HCT116 (cell line): ENCODE data around the gene CCDC63. TPM values are rescaled to one million over a fixed set of nuclear protein-coding genes. Genes with fewer than 3 reads are reported as not detected.
A peak's percentile ranks its signal among the peaks of the same experiment; 100 is the strongest.

Experiments used
- ATAC-seq: fragments of 200-7000 bp; cut with Tn5 transposase; 2 replicates; pipeline ENCODE4 v1.9.1; 2020; ENCODE audit warnings: mild to moderate bottlenecking, moderate library complexity
- BruUV-seq: library from RNA; stranded (reverse); fragments of 400-500 nt; replicated peaks from 2 replicates; lab custom pipeline; 2021; lab: Mats Ljungman, UMichigan
- CTCF ChIA-PET: fragments of 300-600 bp; sonication (Branson Sonifier 250); formaldehyde crosslinking; loops from one replicate; lab custom pipeline; 2021; ENCODE audit warnings: antibody characterized with exemption; lab: Charles Lee
- POLR2A ChIA-PET: fragments of 300-600, 350-600 bp; sonication (Branson Sonifier 250); formaldehyde crosslinking; loops from one replicate; lab custom pipeline; 2021; ENCODE audit warnings: antibody characterized with exemption; lab: Charles Lee
- RAD21 ChIA-PET, 2 experiments: fragments of 300-600 bp; sonication (Branson Sonifier 250); formaldehyde crosslinking; loops; one replicate each; lab custom pipeline; 2023; ENCODE audit warnings: low total read pairs in 2 of 2; ENCODE audit not compliant: uncharacterized antibody in 2 of 2, unreplicated experiment in 2 of 2, low non-redundant PET in 1 of 2; lab: Charles Lee
- DNase-seq: peaks from one replicate; pipeline ENCODE4 v3.0.0-alpha.2; 2010; ENCODE audit warnings: low read depth, low spot score
- H2AFZ ChIP-seq: fragments of 200-600 bp; shearing (Covaris generic), sonication (generic); 2 replicates; pipeline ENCODE4 v1.6.1; 2017; ENCODE audit warnings: low read depth, mixed run types, mixed read lengths, antibody characterized with exemption, low read length; ENCODE audit not compliant: poor library complexity, severe bottlenecking
- H3K27ac ChIP-seq: 2 replicates; pipeline ENCODE4 v1.5.1; 2012; ENCODE audit warnings: low read depth, low read length
- H3K27me3 ChIP-seq: fragments of 200-600 bp; sonication (generic); 2 replicates; pipeline ENCODE4 v1.6.1; 2016; ENCODE audit warnings: mixed run types, low read length, mixed read lengths; ENCODE audit not compliant: insufficient read depth
- H3K36me3 ChIP-seq, 2 experiments: fragments of 200-500 bp in 1 of 2; fragments of 200-600 bp in 1 of 2; sonication (Bioruptor generic) in 1 of 2; sonication (generic) in 1 of 2; 2 replicates each; pipeline versions ENCODE4 v1.5.1 to v1.6.1; 2014 to 2016; ENCODE audit warnings: low read length in 2 of 2, inconsistent platforms in 1 of 2, mixed read lengths in 1 of 2, mixed run types in 1 of 2; ENCODE audit not compliant: insufficient read depth in 2 of 2, control insufficient read depth in 1 of 2
- H3K4me1 ChIP-seq, 2 experiments: fragments of 200-600 bp in 1 of 2; sonication (generic) in 1 of 2; 2 replicates each; pipeline versions ENCODE4 v1.5.1 to v1.6.1; 2012 to 2017; ENCODE audit warnings: low read length in 2 of 2, inconsistent platforms in 1 of 2, mild to moderate bottlenecking in 1 of 2, mixed read lengths in 1 of 2, mixed run types in 1 of 2, moderate library complexity in 1 of 2; ENCODE audit not compliant: insufficient read depth in 2 of 2, control insufficient read depth in 1 of 2
- H3K4me2 ChIP-seq: fragments of 200-600 bp; sonication (generic); 2 replicates; pipeline ENCODE4 v1.6.1; 2017; ENCODE audit warnings: mixed run types, low read length, mixed read lengths
- H3K4me3 ChIP-seq, 2 experiments: fragments of 200-600 bp in 1 of 2; sonication (generic) in 1 of 2; replicated peaks in 1 of 2; 2 replicates each; pipeline ENCODE4 v1.5.1; 2011 to 2016; ENCODE audit warnings: low read length in 2 of 2, control low read depth in 1 of 2, low read depth in 1 of 2, mild to moderate bottlenecking in 1 of 2, mixed read lengths in 1 of 2, mixed run types in 1 of 2
- H3K79me2 ChIP-seq: fragments of 200-600 bp; sonication (generic); 2 replicates; pipeline ENCODE4 v1.6.1; 2017; ENCODE audit warnings: mild to moderate bottlenecking, mixed run types, low read length, moderate library complexity, mixed read lengths; ENCODE audit not compliant: insufficient read depth
- H3K9ac ChIP-seq: fragments of 200-600 bp; sonication (generic); 2 replicates; pipeline ENCODE4 v1.6.1; 2016; ENCODE audit warnings: low read length, mixed read lengths
- H3K9me2 ChIP-seq: fragments of 200-600 bp; sonication (generic), shearing (Covaris generic); 2 replicates; pipeline ENCODE4 v1.6.1; 2017; ENCODE audit warnings: mixed run types, mild to moderate bottlenecking, moderate library complexity; ENCODE audit not compliant: insufficient read depth
- H3K9me3 ChIP-seq, 2 experiments: fragments of 200-500 bp in 1 of 2; fragments of 200-600 bp in 1 of 2; sonication (Bioruptor generic) in 1 of 2; sonication (generic) in 1 of 2; 2 replicates each; pipeline ENCODE4 v1.6.1; 2014 to 2017; ENCODE audit warnings: low read length in 2 of 2, mixed read lengths in 2 of 2, inconsistent platforms in 1 of 2, low read depth in 1 of 2, mild to moderate bottlenecking in 1 of 2, mixed run types in 1 of 2, moderate library complexity in 1 of 2; ENCODE audit not compliant: control insufficient read depth in 1 of 2, insufficient read depth in 1 of 2
- H4K20me1 ChIP-seq: fragments of 200-600 bp; sonication (generic), shearing (Covaris generic); 2 replicates; pipeline ENCODE4 v1.6.1; 2017; ENCODE audit warnings: mixed run types, mild to moderate bottlenecking, moderate library complexity; ENCODE audit not compliant: insufficient read depth
- ATF3 ChIP-seq: IDR thresholded peaks from 2 replicates; pipeline ENCODE4 v1.6.1; 2012
- CBX3 ChIP-seq: IDR thresholded peaks from 2 replicates; pipeline ENCODE4 v1.6.1; 2012; ENCODE audit warnings: low read depth
- CEBPB ChIP-seq: IDR thresholded peaks from 2 replicates; pipeline ENCODE4 v1.6.1; 2012; ENCODE audit warnings: low read depth
- CTCF ChIP-seq, 3 experiments: fragments of 200-600 bp in 1 of 3; sonication (generic) in 1 of 3; IDR thresholded peaks in 2 of 3; conservative IDR thresholded peaks in 1 of 3; 2 replicates each; pipeline ENCODE4 v1.5.1; 2012 to 2017; ENCODE audit warnings: low read depth in 2 of 3, low read length in 2 of 3, antibody characterized with exemption in 1 of 3, borderline replicate concordance in 1 of 3, control low read depth in 1 of 3, mild to moderate bottlenecking in 1 of 3, mixed read lengths in 1 of 3, mixed run types in 1 of 3, moderate library complexity in 1 of 3; ENCODE audit not compliant: insufficient read depth in 1 of 3
- EGR1 ChIP-seq: IDR thresholded peaks from 2 replicates; pipeline ENCODE4 v1.6.1; 2012; ENCODE audit warnings: low read depth
- ELF1 ChIP-seq: IDR thresholded peaks from 2 replicates; pipeline ENCODE4 v1.6.1; 2012; ENCODE audit warnings: low read depth, borderline replicate concordance
- EZH2 ChIP-seq: fragments of 200-600 bp; sonication (generic); IDR thresholded peaks from 2 replicates; pipeline ENCODE4 v1.6.1; 2017; ENCODE audit warnings: antibody characterized with exemption, mixed run types
- EZH2phosphoT487 ChIP-seq: fragments of 200-600 bp; IDR thresholded peaks from 2 replicates; pipeline ENCODE4 v1.6.1; 2018; ENCODE audit warnings: antibody characterized with exemption, borderline replicate concordance
- FOSL1 ChIP-seq: IDR thresholded peaks from 2 replicates; pipeline ENCODE4 v1.6.1; 2012; ENCODE audit warnings: low read depth
- POLR2AphosphoS5 ChIP-seq: IDR thresholded peaks from 2 replicates; pipeline ENCODE4 v1.6.1; 2011; ENCODE audit warnings: mild to moderate bottlenecking, low read depth, low read length, moderate library complexity
- RAD21 ChIP-seq: IDR thresholded peaks from 2 replicates; pipeline ENCODE4 v1.6.1; 2012; ENCODE audit warnings: low read depth, mild to moderate bottlenecking
- SIN3A ChIP-seq: IDR thresholded peaks from 2 replicates; pipeline ENCODE4 v1.6.1; 2012; ENCODE audit warnings: low read depth
- TCF7L2 ChIP-seq: IDR thresholded peaks from 2 replicates; pipeline ENCODE4 v1.7.0; 2011; ENCODE audit warnings: borderline replicate concordance, inconsistent platforms; ENCODE audit not compliant: insufficient read depth, insufficient read length; ENCODE audit errors: extremely low read depth
- YY1 ChIP-seq: IDR thresholded peaks from 2 replicates; pipeline ENCODE4 v1.6.1; 2011; ENCODE audit warnings: low read length, low read depth, moderate library complexity, mild to moderate bottlenecking; ENCODE audit not compliant: insufficient replicate concordance; ENCODE audit errors: extremely low read depth
- ZNF274 ChIP-seq: fragments of 200-500 bp; sonication (Bioruptor generic); IDR thresholded peaks from 2 replicates; pipeline ENCODE4 v1.6.1; 2014; ENCODE audit warnings: mild to moderate bottlenecking, low read depth, low read length, inconsistent platforms
- intact Hi-C: fragments of 100-400 bp; cut with micrococcal nuclease; formaldehyde crosslinking; loops from 2 replicates; pipeline ENCODE4 v1.10.0; 2022
- total RNA-seq: library from RNA; stranded (reverse); gene quantifications from one replicate; pipeline ENCODE4 v1.2.1, GENCODE V29; 2021; ENCODE audit not compliant: unreplicated experiment

Gene CCDC63
- total RNA-seq, 1 experiment from 2014 or later, result 0.47 TPM

DNA sequence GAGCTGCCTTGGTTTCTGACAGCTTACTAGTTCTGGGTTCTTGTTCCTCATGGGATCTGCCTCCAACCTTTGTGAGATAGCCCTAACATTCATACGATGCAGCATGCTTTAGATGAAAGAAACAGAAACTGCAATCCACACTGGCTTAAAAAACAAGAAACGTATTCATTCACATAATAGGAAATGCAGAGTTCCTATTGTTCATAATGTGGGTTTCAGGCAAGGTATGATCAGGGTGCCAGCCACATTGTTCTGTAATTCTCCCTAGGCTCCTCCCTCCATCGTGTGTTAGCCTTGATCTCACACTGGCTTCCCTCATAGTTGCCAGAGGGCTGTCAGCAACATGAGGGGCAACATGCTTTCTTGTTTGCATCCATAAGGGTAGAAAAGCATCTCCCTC, 2.7 kb upstream of the CCDC63 start:
- DNase-seq (no peak), ATAC-seq (no peak)
- Histone ChIP-seq H3K9ac (no peak overlapping the region), H3K4me1 (peaks cover 4 to 16% of the 10 kb centered on the region in 2 experiments; a peak in 3 of 4 replicates), H3K9me3 (no peaks in the 10 kb centered on the region), H2AFZ (no peak overlapping the region), H3K4me3 (no peak overlapping the region), H3K27me3 (no peaks in the 10 kb centered on the region), H3K36me3 (no peaks in the 10 kb centered on the region), H3K9me2 (no peaks in the 10 kb centered on the region), H3K27ac (no peak overlapping the region), H4K20me1 (no peaks in the 10 kb centered on the region), H3K79me2 (no peaks in the 10 kb centered on the region), H3K4me2 (no peak overlapping the region)
- intact Hi-C loops, result no loop called here
- ChIA-PET CTCF (no interaction called here), RAD21 (no interaction called here), POLR2A (no interaction called here)
- TF ChIP-seq ATF3 (no peak), EZH2 (no peak), CBX3 (no peak), CEBPB (no peak), FOSL1 (no peak), TCF7L2 (no peak), ZNF274 (no peak), EGR1 (no peak), POLR2AphosphoS5 (no peak)
- BruUV-seq, result no TSS peak

DNA sequence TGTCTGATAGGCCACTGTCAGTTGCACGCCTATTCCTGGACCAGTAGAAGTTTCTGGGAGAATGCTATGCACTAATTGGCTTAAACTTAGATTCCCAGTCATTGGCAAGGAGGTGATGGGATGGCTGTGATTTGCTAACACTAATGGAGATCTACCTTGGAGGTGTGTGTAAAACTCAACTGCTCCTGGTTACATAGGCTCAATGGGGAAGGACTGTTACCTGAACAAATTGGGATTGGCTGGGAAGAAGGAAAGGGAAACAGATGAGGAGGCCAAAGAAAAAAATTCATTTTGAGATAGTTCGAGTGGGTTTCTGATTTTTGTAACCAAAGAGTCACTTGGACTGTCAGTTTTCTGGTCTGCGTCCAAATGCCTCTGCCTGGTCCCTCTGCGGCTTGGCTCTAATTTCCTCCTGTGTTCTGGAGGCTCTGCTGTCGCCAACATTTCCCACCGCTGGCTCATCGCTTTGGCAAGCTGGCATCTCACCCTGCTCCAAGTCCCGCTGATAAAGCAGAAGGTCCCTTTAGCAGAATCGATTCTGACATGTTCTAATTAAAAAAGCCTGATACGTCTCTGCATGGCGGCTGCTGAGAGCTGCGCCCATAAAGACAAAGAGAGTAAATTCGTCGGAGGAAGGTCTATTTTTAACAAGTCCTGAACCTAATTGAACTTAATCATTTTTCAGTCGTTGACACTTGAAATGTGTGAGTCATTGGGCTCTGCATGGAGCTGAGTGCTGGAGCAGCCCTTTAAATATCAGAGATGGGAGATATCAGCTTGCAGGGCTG, 2.0 kb upstream of the CCDC63 start:
- Histone ChIP-seq H3K36me3 (no peaks in the 10 kb centered on the region), H2AFZ (no peak overlapping the region), H3K27me3 (no peaks in the 10 kb centered on the region), H3K4me1 (peaks cover 4 to 16% of the 10 kb centered on the region in 2 experiments; a peak in 3 of 4 replicates), H3K79me2 (no peaks in the 10 kb centered on the region), H3K4me3 (no peak overlapping the region), H3K4me2 (peak overlapping the region; percentile 8; the same call in 1 of the 2 replicates), H4K20me1 (no peaks in the 10 kb centered on the region), H3K9me2 (no peaks in the 10 kb centered on the region), H3K9me3 (no peaks in the 10 kb centered on the region), H3K27ac (no peak overlapping the region), H3K9ac (no peak overlapping the region)
- no TSS peak for BruUV-seq
- ChIA-PET POLR2A (no interaction called here), CTCF (interaction anchor here (2.9 kb wide), 1 partner anchor 17 kb away, joined by 8 read pairs; no protein-coding TSS in a partner anchor), RAD21 (no interaction called here)
- ATAC-seq (no peak), DNase-seq (no peak)
- intact Hi-C loops, result no loop called here
- TF ChIP-seq RAD21 (no peak), CTCF (IDR thresholded peaks at IDR 0.05 in 2 of 3, conservative IDR thresholded peaks at IDR 0.05 in 1 of 3; ENCODE audit: borderline replicate concordance in 1 of 3, insufficient read depth in 1 of 3, low read depth in 2 of 3, low read length in 2 of 3) (no peak), ELF1 (no peak), ZNF274 (no peak), EZH2phosphoT487 (no peak), FOSL1 (no peak), SIN3A (no peak), YY1 (no peak)
